Sigmoid colon (tissue), 4 donors: Measurements from ENCODE around the gene CDH15.

ENCODE experiments used
- CTCF ChIP-seq, 4 experiments: fragments of 450-650 bp in 3 of 4; fragments of 200-600 bp in 1 of 4; IDR thresholded peaks; one replicate each; pipeline ENCODE4 v1.5.1; 2016 to 2019; ENCODE audit warnings: antibody characterized with exemption in 4 of 4, mild to moderate bottlenecking in 3 of 4, moderate library complexity in 2 of 4
- EP300 ChIP-seq, 4 donors: sonication (generic); formaldehyde crosslinking; IDR thresholded peaks; one replicate each; pipeline ENCODE4 v1.6.1; 2017; ENCODE audit warnings: antibody characterized with exemption in 4 of 4
- POLR2A ChIP-seq, 2 donors: fragments of 450-650 bp; IDR thresholded peaks; one replicate each; pipeline ENCODE4 v1.6.1; 2016; ENCODE audit warnings: antibody characterized with exemption in 2 of 2, mild to moderate bottlenecking in 2 of 2, moderate library complexity in 2 of 2
- POLR2AphosphoS5 ChIP-seq, 4 donors: sonication (generic); formaldehyde crosslinking; IDR thresholded peaks; one replicate each; pipeline ENCODE4 v1.6.1; 2017; ENCODE audit warnings: antibody characterized with exemption in 4 of 4

GRCh38 chr16:89224665-89225064, 53.1 kb downstream of the CDH15 start:
- no peak for TF ChIP-seq CTCF (IDR thresholded peaks at IDR 0.05)
- TF ChIP-seq POLR2AphosphoS5 (IDR thresholded peaks at IDR 0.05): no peak
- TF ChIP-seq POLR2A (IDR thresholded peaks at IDR 0.05): no peak
- TF ChIP-seq EP300 (IDR thresholded peaks at IDR 0.05): no peak
